Rectal smooth muscle tissue (tissue), 1 donor: ENCODE results near the gene CENPO.

ENCODE experiments used
- H3K27ac ChIP-seq: one replicate; pipeline ENCODE4 v1.7.0; 2013; ENCODE audit warnings: low read depth, low read length, inconsistent platforms
- H3K27me3 ChIP-seq: one replicate; pipeline ENCODE4 v1.7.0; 2013; ENCODE audit warnings: low read length; ENCODE audit not compliant: control insufficient read depth, insufficient read depth
- H3K36me3 ChIP-seq: one replicate; pipeline ENCODE4 v1.7.0; 2013; ENCODE audit warnings: low read length; ENCODE audit not compliant: control insufficient read depth, insufficient read depth
- H3K4me1 ChIP-seq: one replicate; pipeline ENCODE4 v1.7.0; 2013; ENCODE audit warnings: low read length; ENCODE audit not compliant: control insufficient read depth, insufficient read depth
- H3K4me3 ChIP-seq: one replicate; pipeline ENCODE4 v1.7.0; 2013; ENCODE audit warnings: low read length
- H3K9ac ChIP-seq: one replicate; pipeline ENCODE4 v1.7.0; 2013; ENCODE audit warnings: low read length

Gene CENPO

GRCh38 chr2:24819442-24820174 is 26.4 kb downstream of the CENPO start:
- Histone ChIP-seq H3K9ac (no peak overlapping the region), H3K4me3 (no peak overlapping the region), H3K27me3 (no peaks in the 10 kb centered on the region), H3K36me3 (peaks cover 5% of the 10 kb centered on the region), H3K4me1 (no peaks in the 10 kb centered on the region), H3K27ac (no peak overlapping the region)

- Histone ChIP-seq H3K9ac (no peak overlapping the region), H3K4me3 (no peak overlapping the region), H3K27me3 (no peaks in the 10 kb centered on the region), H3K36me3 (peaks cover 5% of the 10 kb centered on the region), H3K27ac (no peak overlapping the region), H3K4me1 (no peaks in the 10 kb centered on the region)
These were observed 26.9 kb downstream of the CENPO start for GRCh38 chr2:24820175-24820513.

- Histone ChIP-seq H3K4me3 (no peak overlapping the region), H3K4me1 (no peaks in the 10 kb centered on the region), H3K27ac (no peak overlapping the region), H3K9ac (no peak overlapping the region), H3K27me3 (no peaks in the 10 kb centered on the region), H3K36me3 (peaks cover 5% of the 10 kb centered on the region)
These were observed 27.6 kb downstream of the CENPO start for GRCh38 chr2:24820598-24821432.

GRCh38 chr2:24821433-24821891 is 28.2 kb downstream of the CENPO start:
- Histone ChIP-seq H3K4me1 (no peaks in the 10 kb centered on the region), H3K36me3 (peaks cover 5% of the 10 kb centered on the region), H3K27ac (no peak overlapping the region), H3K4me3 (no peak overlapping the region), H3K9ac (no peak overlapping the region), H3K27me3 (no peaks in the 10 kb centered on the region)

GRCh38 chr2:24822049-24822706 is 29.0 kb downstream of the CENPO start:
- Histone ChIP-seq H3K27me3 (no peaks in the 10 kb centered on the region), H3K4me1 (no peaks in the 10 kb centered on the region), H3K4me3 (no peak overlapping the region), H3K36me3 (peaks cover 5% of the 10 kb centered on the region), H3K27ac (no peak overlapping the region), H3K9ac (no peak overlapping the region)

GRCh38 chr2:24824071-24824588 is 30.9 kb downstream of the CENPO start:
- Histone ChIP-seq H3K27me3 (no peaks in the 10 kb centered on the region), H3K27ac (no peak overlapping the region), H3K4me3 (no peak overlapping the region), H3K4me1 (no peaks in the 10 kb centered on the region), H3K9ac (no peak overlapping the region), H3K36me3 (peaks cover 5% of the 10 kb centered on the region)

- peaks cover 3% of the 10 kb centered on the region for H3K36me3 ChIP-seq
- H3K4me3 ChIP-seq, result no peak overlapping the region
- no peak overlapping the region for H3K9ac ChIP-seq
- H3K27ac ChIP-seq, result no peak overlapping the region
- no peaks in the 10 kb centered on the region for H3K4me1 ChIP-seq
- H3K27me3 ChIP-seq, result no peaks in the 10 kb centered on the region
These were observed 32.0 kb downstream of the CENPO start for GRCh38 chr2:24824966-24825882.

- Histone ChIP-seq H3K4me3 (no peak overlapping the region), H3K9ac (no peak overlapping the region), H3K27me3 (no peaks in the 10 kb centered on the region), H3K4me1 (no peaks in the 10 kb centered on the region), H3K27ac (no peak overlapping the region), H3K36me3 (peaks cover 3% of the 10 kb centered on the region)
These were observed 32.9 kb downstream of the CENPO start for GRCh38 chr2:24825883-24826772.

GRCh38 chr2:24826773-24827145 is 33.5 kb downstream of the CENPO start:
- Histone ChIP-seq H3K4me3 (no peak overlapping the region), H3K36me3 (peaks cover 3% of the 10 kb centered on the region), H3K27ac (no peak overlapping the region), H3K9ac (no peak overlapping the region), H3K27me3 (no peaks in the 10 kb centered on the region), H3K4me1 (no peaks in the 10 kb centered on the region)

- Histone ChIP-seq H3K4me3 (peak overlapping the region; percentile 14), H3K9ac (no peak overlapping the region), H3K27ac (no peak overlapping the region), H3K27me3 (no peaks in the 10 kb centered on the region), H3K36me3 (peaks cover 3% of the 10 kb centered on the region), H3K4me1 (no peaks in the 10 kb centered on the region)
These were observed 34.4 kb downstream of the CENPO start for GRCh38 chr2:24827321-24828237.
